HG02763 (cell line): ENCODE measurements around the gene RNF19B.

ENCODE experiments used
- ATAC-seq: cut with Tn5 transposase; IDR thresholded peaks from one replicate; pipeline ENCODE4 v1.9.1; 2021; ENCODE audit warnings: mild to moderate bottlenecking, moderate library complexity; ENCODE audit not compliant: unreplicated experiment

RNF19B gene

DNA sequence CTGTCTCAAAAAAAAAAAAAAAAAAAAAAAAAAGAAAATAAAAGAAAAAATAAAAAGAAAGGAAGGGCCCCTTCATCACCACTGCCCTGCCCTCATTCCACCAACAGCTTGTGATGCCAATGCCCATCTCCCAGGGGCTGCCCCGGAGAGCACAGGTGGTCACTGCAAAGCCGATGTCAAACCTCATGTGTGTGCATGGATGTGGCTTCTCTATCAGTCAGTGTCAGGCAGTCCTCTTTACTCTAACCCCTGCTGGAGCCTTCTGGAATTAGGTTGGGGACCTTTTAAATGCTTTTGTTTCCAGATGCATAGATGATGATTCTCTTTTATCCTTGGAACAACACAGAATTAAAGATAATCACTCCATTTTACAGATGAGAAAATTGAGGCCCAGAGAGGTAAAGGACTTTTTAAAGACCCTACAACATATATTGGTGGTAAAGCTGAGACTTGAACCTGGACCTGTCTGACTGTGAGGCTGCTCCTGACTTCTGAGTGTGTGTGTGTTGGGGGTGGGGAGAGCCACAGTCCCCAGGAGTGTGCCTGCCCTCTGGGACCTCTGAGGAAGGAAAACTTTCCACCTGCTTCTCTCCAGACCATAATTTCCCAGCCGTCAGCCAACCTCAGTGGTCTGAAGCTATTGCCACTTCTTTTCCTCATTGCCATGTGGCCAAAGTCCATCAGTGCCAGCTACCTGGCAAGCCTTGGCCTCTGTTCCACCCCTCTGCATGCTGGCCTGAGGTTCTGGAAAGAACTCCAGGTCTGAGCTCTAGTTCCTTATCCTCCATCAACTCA, 60.4 kb downstream of the RNF19B start:
- no peak for ATAC-seq

GRCh38 chr1:32902535-32902920, 62.1 kb downstream of the RNF19B start:
- no peak for ATAC-seq

- ATAC-seq: no peak
These were observed 62.6 kb downstream of the RNF19B start for GRCh38 chr1:32901823-32902534.

- no peak for ATAC-seq
These were observed 63.4 kb downstream of the RNF19B start, which contains the start of gene TMEM54 for GRCh38 chr1:32900956-32901822. Gene TMEM54, minus strand, starts transcription at chr1:32901389. Its CDS starts 151 bp downstream, at chr1:32901238.

GRCh38 chr1:32900371-32900955, 64.1 kb downstream of the RNF19B start:
- no peak for ATAC-seq

DNA sequence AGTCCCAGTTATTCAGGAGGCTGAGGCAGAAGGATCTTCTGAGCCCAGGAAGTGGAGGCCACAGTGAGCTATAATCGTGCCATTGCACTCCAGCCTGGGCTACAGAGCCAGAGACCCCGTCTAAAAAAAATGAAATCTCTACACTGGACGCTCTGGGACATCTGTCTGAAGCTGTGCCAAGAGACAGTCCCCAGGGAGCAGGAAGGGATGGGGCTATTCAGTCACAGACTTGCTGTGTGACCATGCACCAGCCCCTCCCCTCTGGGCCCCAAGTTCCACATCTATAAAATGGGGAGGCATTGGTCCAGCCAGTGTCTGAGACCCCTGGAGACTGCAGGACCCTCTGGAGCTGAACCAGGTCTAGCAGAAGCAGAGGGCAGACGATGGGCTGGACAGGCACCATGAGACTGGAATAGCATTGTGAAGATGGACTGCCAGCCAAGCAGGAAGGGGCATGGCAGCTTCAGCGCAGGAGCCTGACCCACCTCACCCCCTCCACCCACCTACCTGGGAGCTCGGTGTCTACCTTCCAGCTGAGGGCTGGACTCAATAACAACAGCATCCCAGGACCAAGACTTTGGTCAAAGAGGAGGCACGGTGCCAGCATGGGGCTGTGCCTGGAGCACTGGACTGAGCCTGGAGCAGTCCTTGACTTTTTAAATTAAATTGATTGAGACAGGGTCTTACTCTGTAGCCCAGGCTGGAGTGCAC, 64.9 kb downstream of the RNF19B start:
- ATAC-seq: no peak

- ATAC-seq: no peak
These were observed 65.7 kb downstream of the RNF19B start for GRCh38 chr1:32898958-32899357.

- ATAC-seq: no peak
These were observed 66.6 kb downstream of the RNF19B start for GRCh38 chr1:32898056-32898455.

- no peak for ATAC-seq
These were observed 67.2 kb downstream of the RNF19B start for GRCh38 chr1:32897082-32898049.

DNA sequence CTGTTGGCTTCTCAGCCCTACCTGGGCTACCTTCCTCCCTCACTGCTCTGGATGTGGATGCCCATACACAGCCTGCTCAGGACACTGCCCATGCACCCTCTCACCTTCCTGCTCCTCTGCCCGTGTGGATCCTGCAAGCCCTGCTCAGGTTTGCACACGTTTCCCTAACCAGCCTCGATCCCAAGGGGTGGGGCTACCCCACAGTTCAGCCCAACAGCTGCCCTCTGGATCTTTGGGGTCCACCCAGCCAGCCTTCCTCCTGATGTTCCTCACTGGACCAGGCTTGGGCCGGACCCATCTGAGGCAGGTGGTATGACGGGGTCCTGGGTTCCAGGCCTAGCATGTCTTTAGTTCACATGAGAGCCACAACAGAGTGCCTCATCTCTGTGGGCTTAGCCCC, 68.2 kb downstream of the RNF19B start:
- no peak for ATAC-seq

DNA sequence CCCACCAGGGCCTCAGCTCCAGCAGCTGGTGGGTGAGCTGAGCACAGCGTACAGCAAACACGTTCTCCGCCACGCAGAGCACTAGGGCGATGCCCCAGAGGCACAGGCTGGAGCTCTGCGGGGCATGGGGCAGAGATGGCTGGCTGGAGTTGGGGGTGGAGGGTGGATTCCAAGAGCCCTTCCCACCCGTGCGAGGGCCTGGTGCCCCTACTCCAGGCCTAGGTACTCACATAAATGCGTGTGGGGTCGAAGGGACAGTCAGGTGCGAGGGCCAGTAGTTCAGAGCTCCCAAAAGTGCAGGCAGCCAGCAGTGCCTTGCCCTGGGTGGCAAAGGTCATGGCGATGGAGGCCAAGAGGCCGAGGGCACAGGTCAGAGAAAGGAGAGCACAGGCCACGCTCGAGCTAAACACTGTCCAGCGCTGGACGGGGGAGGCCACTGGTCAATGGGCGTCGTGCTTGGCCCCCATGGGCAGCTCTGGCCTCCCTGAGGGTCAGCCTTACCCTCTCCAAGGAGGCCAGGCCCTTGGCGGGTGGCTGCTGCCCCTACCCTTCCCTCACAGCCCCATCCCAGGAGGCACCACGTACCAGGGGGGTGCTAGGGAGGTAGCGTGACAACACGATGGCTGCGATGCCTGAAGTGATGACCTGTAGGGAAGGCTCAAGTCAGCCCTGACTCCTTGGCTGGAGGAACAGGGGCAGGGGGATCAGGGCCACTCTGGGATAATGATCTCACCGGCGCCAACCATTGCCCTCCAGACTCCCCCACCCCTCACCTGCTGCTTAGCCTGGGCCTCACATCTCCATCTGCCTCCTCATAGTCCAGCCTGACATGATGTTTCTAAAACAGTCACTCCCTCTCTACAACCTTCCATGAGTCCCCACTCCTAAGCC, 69.0 kb downstream of the RNF19B start:
- ATAC-seq: no peak

DNA sequence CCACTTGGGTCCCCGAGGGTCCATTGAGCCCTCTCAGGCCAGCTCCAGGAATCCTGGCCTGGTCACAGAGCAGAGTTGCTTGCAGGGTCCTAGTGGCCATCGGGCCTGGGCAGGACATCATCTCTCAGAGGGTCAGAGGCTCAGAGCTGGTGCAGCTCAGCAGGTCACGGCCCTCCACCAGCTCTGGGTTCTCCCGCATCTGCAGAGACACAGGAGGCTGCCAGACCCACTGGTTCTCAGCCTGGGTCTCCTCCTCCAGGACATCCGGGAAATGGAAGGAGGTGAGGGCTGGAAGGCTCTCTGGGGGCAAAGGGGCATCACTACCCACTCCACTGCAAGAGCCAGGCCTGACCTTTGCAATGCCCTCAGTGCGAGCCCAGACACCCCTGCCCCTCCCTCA, 69.9 kb downstream of the RNF19B start:
- ATAC-seq: no peak

DNA sequence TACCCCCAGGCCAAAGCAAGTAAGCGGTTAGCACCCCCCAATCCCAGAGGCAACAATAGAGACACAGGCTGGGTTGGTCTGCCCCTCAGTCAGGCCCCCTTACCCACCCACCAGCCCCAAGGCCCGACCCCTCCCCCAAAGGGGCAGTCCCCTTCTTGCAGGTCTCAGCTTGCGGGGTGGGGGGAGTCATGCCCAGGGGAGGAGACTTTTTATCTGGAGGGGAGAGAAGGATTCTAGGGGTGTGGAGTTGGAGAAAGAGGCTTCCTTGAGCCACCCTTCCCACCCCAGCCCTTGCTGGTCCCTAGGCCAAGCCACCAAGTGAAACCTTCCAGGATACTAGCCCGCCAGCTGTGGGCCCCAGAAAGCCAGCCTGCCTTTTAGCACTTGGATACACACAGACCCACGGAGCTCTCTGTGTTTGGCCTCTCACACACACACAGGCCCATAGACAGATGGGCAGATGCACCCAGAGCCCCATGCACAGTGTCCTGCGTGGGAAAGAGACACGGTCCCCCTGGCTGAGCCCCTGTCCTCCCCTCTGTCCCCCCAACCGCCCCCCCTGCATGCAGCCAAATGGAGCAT, 70.5 kb downstream of the RNF19B start:
- ATAC-seq: no peak

DNA sequence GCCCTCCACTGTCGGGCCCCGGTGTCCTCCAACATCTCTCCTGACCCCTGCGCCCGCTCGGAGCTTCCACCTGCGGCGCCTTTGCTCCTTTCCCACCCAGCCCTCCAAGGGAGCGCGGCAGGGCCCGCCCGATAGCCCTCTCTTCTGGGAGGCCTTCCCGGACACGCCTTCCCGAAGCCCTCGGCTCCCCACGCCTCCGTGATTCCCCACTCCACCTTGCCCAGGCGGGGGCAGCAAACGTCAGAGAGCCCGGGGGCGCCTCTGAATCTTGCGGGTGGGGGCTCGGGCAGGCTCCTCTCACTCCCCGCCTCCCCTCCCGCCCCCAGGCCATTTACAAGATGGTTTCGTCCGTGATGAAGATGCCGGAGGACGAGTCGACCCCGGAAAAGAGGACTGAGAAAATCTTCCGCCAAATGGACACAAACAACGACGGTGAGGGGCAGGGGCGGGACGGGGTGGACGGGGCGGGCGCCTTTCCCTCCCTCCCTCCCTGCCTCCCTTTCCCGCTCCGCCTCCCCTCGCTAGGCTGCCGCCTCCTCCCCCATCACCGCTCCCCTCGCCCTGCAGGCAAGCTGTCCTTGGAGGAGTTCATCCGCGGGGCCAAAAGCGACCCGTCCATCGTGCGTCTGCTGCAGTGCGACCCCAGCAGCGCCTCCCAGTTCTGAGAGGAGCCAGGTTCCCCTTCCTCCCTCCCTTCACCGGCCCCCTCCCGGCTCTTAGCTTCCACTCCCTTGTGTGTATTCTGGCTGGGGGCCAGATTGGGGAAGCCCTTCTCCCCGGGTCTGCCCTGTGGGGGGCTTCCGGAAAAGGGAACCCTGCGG, 71.2 kb downstream of the RNF19B start:
- ATAC-seq: no peak

GRCh38 chr1:32892368-32893197, 72.0 kb downstream of the RNF19B start:
- ATAC-seq: no peak

- ATAC-seq: no peak
These were observed 73.0 kb downstream of the RNF19B start for GRCh38 chr1:32891630-32892029.
